IMR-90 (cell line): ENCODE data around the gene APOL5. TPM values are rescaled to one million over a fixed set of nuclear protein-coding genes. Genes with fewer than 3 reads are reported as not detected.

Experiments
- ATAC-seq: fragments of 200-7000 bp; cut with Tn5 transposase; 2 replicates; pipeline ENCODE4 v1.9.1; 2020; ENCODE audit warnings: low read depth, mild to moderate bottlenecking, moderate library complexity
- BruUV-seq: library from RNA; stranded (reverse); fragments of 400-500 nt; replicated peaks from 2 replicates; lab custom pipeline; 2021; lab: Mats Ljungman, UMichigan
- CTCF ChIA-PET: fragments of 300-600 bp; formaldehyde crosslinking; extraction: SDS; loops from one replicate; lab custom pipeline; 2021; ENCODE audit warnings: antibody characterized with exemption; lab: Yijun Ruan, JAX
- POLR2A ChIA-PET: fragments of 300-600 bp; sonication (Branson Sonifier 250); formaldehyde crosslinking; loops from one replicate; lab custom pipeline; 2022; ENCODE audit warnings: antibody characterized with exemption; ENCODE audit not compliant: unreplicated experiment; lab: Charles Lee
- DNase-seq: peaks from one replicate; pipeline ENCODE4 v3.0.0; 2013
- H2AFZ ChIP-seq: replicated peaks from 2 replicates; pipeline ENCODE3; 2013; ENCODE audit warnings: low read length, mild to moderate bottlenecking; ENCODE audit not compliant: poor library complexity
- H2AK5ac ChIP-seq: 2 replicates; pipeline ENCODE4 v1.6.1; 2013; ENCODE audit warnings: low read depth, low read length, inconsistent platforms
- H2AK9ac ChIP-seq: replicated peaks from 2 replicates; pipeline ENCODE3; 2013; ENCODE audit warnings: mild to moderate bottlenecking, low read depth, low read length, moderate library complexity; ENCODE audit not compliant: poor library complexity
- H2BK120ac ChIP-seq: 2 replicates; pipeline ENCODE4 v1.6.1; 2013; ENCODE audit warnings: low read depth, low read length, inconsistent platforms
- H2BK15ac ChIP-seq: 3 replicates; pipeline ENCODE4 v1.6.1; 2013; ENCODE audit warnings: low read depth, low read length, inconsistent platforms
- H2BK20ac ChIP-seq: 2 replicates; pipeline ENCODE4 v1.6.1; 2013; ENCODE audit warnings: low read depth, mild to moderate bottlenecking, inconsistent platforms, low read length, moderate library complexity
- H2BK5ac ChIP-seq: 2 replicates; pipeline ENCODE4 v1.6.1; 2013; ENCODE audit warnings: mild to moderate bottlenecking, low read depth, low read length, inconsistent platforms; ENCODE audit not compliant: poor library complexity, severe bottlenecking
- H3K14ac ChIP-seq: replicated peaks from 2 replicates; pipeline ENCODE4 v1.6.1; 2013; ENCODE audit warnings: low read depth, low read length, inconsistent platforms
- H3K18ac ChIP-seq: 2 replicates; pipeline ENCODE4 v1.6.1; 2013; ENCODE audit warnings: low read depth, low read length, control low read depth
- H3K23ac ChIP-seq: 2 replicates; pipeline ENCODE4 v1.6.1; 2013; ENCODE audit warnings: low read depth, low read length, inconsistent platforms
- H3K27ac ChIP-seq: 2 replicates; pipeline ENCODE4 v1.5.1; 2013; ENCODE audit warnings: mild to moderate bottlenecking, control low read depth, low read length; ENCODE audit not compliant: insufficient read depth
- H3K27me3 ChIP-seq: 2 replicates; pipeline ENCODE4 v1.6.1; 2013; ENCODE audit warnings: low read length; ENCODE audit not compliant: control insufficient read depth, insufficient read depth
- H3K36me3 ChIP-seq: 2 replicates; pipeline ENCODE4 v1.6.1; 2013; ENCODE audit warnings: low read length, mixed read lengths; ENCODE audit not compliant: control insufficient read depth, insufficient read depth
- H3K4ac ChIP-seq: 2 replicates; pipeline ENCODE4 v1.6.1; 2013; ENCODE audit warnings: low read depth, low read length, inconsistent platforms
- H3K4me1 ChIP-seq: 2 replicates; pipeline ENCODE4 v1.6.1; 2013; ENCODE audit warnings: low read length, mixed read lengths; ENCODE audit not compliant: control insufficient read depth, insufficient read depth
- H3K4me2 ChIP-seq: 2 replicates; pipeline ENCODE4 v1.6.1; 2013; ENCODE audit warnings: low read depth, mild to moderate bottlenecking, control low read depth, low read length, moderate library complexity
- H3K4me3 ChIP-seq: 2 replicates; pipeline ENCODE4 v1.5.1; 2013; ENCODE audit warnings: low read depth, mild to moderate bottlenecking, control low read depth, low read length, moderate library complexity; ENCODE audit not compliant: insufficient read depth
- H3K56ac ChIP-seq: 2 replicates; pipeline ENCODE4 v1.6.1; 2013; ENCODE audit warnings: low read length, inconsistent platforms; ENCODE audit not compliant: insufficient read depth; ENCODE audit errors: extremely low read depth
- H3K79me1 ChIP-seq, 2 experiments: 2 replicates each; pipeline ENCODE4 v1.6.1; 2013; ENCODE audit warnings: low read length in 2 of 2, inconsistent platforms in 1 of 2, low read depth in 1 of 2
- H3K9ac ChIP-seq: 2 replicates; pipeline ENCODE4 v1.6.1; 2013; ENCODE audit warnings: low read depth, low read length, control low read depth
- H3K9me1 ChIP-seq: 2 replicates; pipeline ENCODE4 v1.6.1; 2013; ENCODE audit warnings: low read length, inconsistent platforms; ENCODE audit not compliant: insufficient read depth
- H3K9me3 ChIP-seq: 2 replicates; pipeline ENCODE4 v1.6.1; 2013; ENCODE audit warnings: low read length; ENCODE audit not compliant: control insufficient read depth, insufficient read depth
- H4K20me1 ChIP-seq: 2 replicates; pipeline ENCODE4 v1.6.1; 2013; ENCODE audit warnings: low read length, inconsistent platforms; ENCODE audit not compliant: insufficient read depth
- H4K5ac ChIP-seq: 2 replicates; pipeline ENCODE4 v1.6.1; 2013; ENCODE audit warnings: mild to moderate bottlenecking, low read depth, low read length, control low read depth
- H4K8ac ChIP-seq, 2 experiments: 2 replicates each; pipeline ENCODE4 v1.6.1; 2013; ENCODE audit warnings: low read depth in 2 of 2, low read length in 2 of 2, control low read depth in 1 of 2, inconsistent platforms in 1 of 2
- H4K91ac ChIP-seq: 2 replicates; pipeline ENCODE4 v1.6.1; 2013; ENCODE audit warnings: low read depth, low read length, inconsistent platforms; ENCODE audit not compliant: insufficient read depth
- BHLHE40 ChIP-seq: fragments of 150-350 bp; IDR thresholded peaks from 2 replicates; pipeline ENCODE4 v1.6.1; 2016; ENCODE audit warnings: mild to moderate bottlenecking, low read depth, low read length
- CEBPB ChIP-seq: IDR thresholded peaks from 2 replicates; pipeline ENCODE4 v1.6.1; 2012; ENCODE audit warnings: low read depth, low read length, improper control_type of control experiment
- CHD1 ChIP-seq: IDR thresholded peaks from 2 replicates; pipeline ENCODE4 v1.6.1; 2012; ENCODE audit warnings: low read depth, low read length, improper control_type of control experiment
- CTCF ChIP-seq: conservative IDR thresholded peaks from 2 replicates; pipeline ENCODE4 v1.5.1; 2012; ENCODE audit warnings: mild to moderate bottlenecking, low read depth, low read length, improper control_type of control experiment
- ELK1 ChIP-seq: fragments of 150-350 bp; IDR thresholded peaks from 2 replicates; pipeline ENCODE4 v1.6.1; 2016; ENCODE audit warnings: low read depth, mild to moderate bottlenecking, low read length, moderate library complexity, borderline replicate concordance
- FOS ChIP-seq: fragments of 150-350 bp; IDR thresholded peaks from 2 replicates; pipeline ENCODE4 v1.6.1; 2016; ENCODE audit warnings: low read depth, low read length
- MAFK ChIP-seq: IDR thresholded peaks from 2 replicates; pipeline ENCODE4 v1.6.1; 2012; ENCODE audit warnings: low read depth, low read length, improper control_type of control experiment
- MXI1 ChIP-seq: IDR thresholded peaks from 2 replicates; pipeline ENCODE4 v1.6.1; 2012; ENCODE audit warnings: low read depth, mild to moderate bottlenecking, low read length, moderate library complexity, borderline replicate concordance
- NFE2L2 ChIP-seq: fragments of 150-350 bp; IDR thresholded peaks from 2 replicates; pipeline ENCODE4 v1.6.1; 2016; ENCODE audit warnings: low read depth, mild to moderate bottlenecking, low read length
- POLR2A ChIP-seq: IDR thresholded peaks from 2 replicates; pipeline ENCODE4 v1.6.1; 2012; ENCODE audit warnings: mild to moderate bottlenecking, low read depth, low read length
- RCOR1 ChIP-seq: IDR thresholded peaks from 2 replicates; pipeline ENCODE4 v1.6.1; 2012; ENCODE audit warnings: mild to moderate bottlenecking, low read length, improper control_type of control experiment; ENCODE audit not compliant: insufficient replicate concordance
- RFX5 ChIP-seq: IDR thresholded peaks from 2 replicates; pipeline ENCODE4 v1.8.0; 2012; ENCODE audit warnings: low read depth, mild to moderate bottlenecking, low read length, moderate library complexity
- USF2 ChIP-seq: fragments of 150-350 bp; IDR thresholded peaks from 2 replicates; pipeline ENCODE4 v1.6.1; 2017; ENCODE audit warnings: mild to moderate bottlenecking, antibody characterized with exemption, low read length, low read depth
- WGBS, 2 experiments: methylation state at CpG; one replicate each; pipeline versions ENCODE4 v1.1.5 to v1.1.7; 2013; ENCODE audit warnings: missing lambda C conversion rate in 2 of 2; ENCODE audit not compliant: insufficient read length in 1 of 2; ENCODE audit errors: extremely low coverage in 2 of 2; 5-methylcytosine and 5-hydroxymethylcytosine counted together
- dilution Hi-C: fragments of 300-500 bp; cut with HindIII; formaldehyde crosslinking; loops from one replicate; pipeline ENCODE4 v1.14.3; 2018; ENCODE audit warnings: low sequenced_read_pairs; ENCODE audit not compliant: unreplicated experiment
- in situ Hi-C: fragments of 300-500 bp; cut with MboI; formaldehyde crosslinking; loops from 3 replicates; pipeline ENCODE4 v1.14.3; 2019; ENCODE audit warnings: low sequenced_read_pairs, inconsistent platforms, mixed read lengths
- intact Hi-C: fragments of 100-400 bp; cut with micrococcal nuclease; formaldehyde crosslinking; loops from 2 replicates; pipeline ENCODE4 v1.10.0; 2022
- polyA plus RNA-seq, 3 experiments: library from polyadenylated mRNA; depleted of rRNA; stranded (reverse); fragments of >200 nt; gene quantifications; 2 replicates each; pipeline ENCODE4 v1.2.3, GENCODE V29; 2012; ENCODE audit warnings: low replicate concordance in 1 of 3
- total RNA-seq: library from RNA; depleted of rRNA; stranded (reverse); fragments of >200 nt; gene quantifications from 2 replicates; pipeline ENCODE4 v1.2.3, GENCODE V29; 2012

APOL5 gene
- total and polyA plus RNA-seq, 2 of the 4 experiments (the other 2 are of a cell fraction): 0.15 to 0.18 TPM

- TF ChIP-seq CHD1: no peak
These were observed 40.0 kb upstream of the APOL5 start (continued) for GRCh38 chr22:35677460-35678187.

GRCh38 chr22:35678836-35679235, 38.8 kb upstream of the APOL5 start:
- Histone ChIP-seq H2AK5ac (no peak overlapping the region; the same call in 1 of the 2 replicates), H3K4me1 (no peaks in the 10 kb centered on the region), H2BK20ac (no peak overlapping the region), H3K79me1 (no peaks in the 10 kb centered on the region), H2BK120ac (no peak overlapping the region), H3K27ac (no peak overlapping the region), H3K14ac (no peak overlapping the region), H3K9me1 (no peaks in the 10 kb centered on the region), H2BK5ac (no peak overlapping the region), H3K9ac (no peak overlapping the region), H3K9me3 (peaks cover 6% of the 10 kb centered on the region; the same call in 1 of the 2 replicates), H3K4me3 (no peak overlapping the region), H3K18ac (no peak overlapping the region), H3K23ac (no peak overlapping the region), H2AFZ (no peak overlapping the region), H3K36me3 (no peaks in the 10 kb centered on the region), H4K91ac (no peak overlapping the region), H3K56ac (no peak overlapping the region), H2AK9ac (no peak overlapping the region), H4K8ac (no peak overlapping the region), H4K20me1 (no peaks in the 10 kb centered on the region), H3K27me3 (no peaks in the 10 kb centered on the region; the same call in 1 of the 2 replicates), H3K4me2 (no peak overlapping the region), H2BK15ac (no peak overlapping the region), H4K5ac (no peak overlapping the region), H3K4ac (no peak overlapping the region)
- ATAC-seq (no peak), DNase-seq (no peak)
- WGBS, 2 experiments: 40% methylated on average over 1 of the region's 2 CpGs; no CpG with 5 or more reads in 1 of the 2 experiments
- dilution Hi-C loops (no loop called here), in situ Hi-C loops (no loop called here), intact Hi-C loops (no loop called here)
- BruUV-seq: no TSS peak
- CTCF ChIA-PET: interaction anchor here (0.8 kb wide), 1 partner anchor 11 kb away, joined by 3 read pairs; no protein-coding TSS in a partner anchor
- no peak for TF ChIP-seq CHD1
- no peak for TF ChIP-seq CTCF
- no peak for TF ChIP-seq RFX5
- no peak for TF ChIP-seq MXI1
- TF ChIP-seq CEBPB: no peak
- TF ChIP-seq FOS: no peak
- no peak for TF ChIP-seq POLR2A
- no peak for TF ChIP-seq MAFK
- no peak for TF ChIP-seq RCOR1
- TF ChIP-seq NFE2L2: no peak
- no peak for TF ChIP-seq ELK1
- no peak for TF ChIP-seq BHLHE40
- no peak for TF ChIP-seq USF2
- POLR2A ChIA-PET: no interaction called here
